ENCODE data around the gene CSNK1E.

- TF ChIP-seq POLR2AphosphoS5 (IDR thresholded peaks at IDR 0.05), result no peak
- TF ChIP-seq, protein P1, sequence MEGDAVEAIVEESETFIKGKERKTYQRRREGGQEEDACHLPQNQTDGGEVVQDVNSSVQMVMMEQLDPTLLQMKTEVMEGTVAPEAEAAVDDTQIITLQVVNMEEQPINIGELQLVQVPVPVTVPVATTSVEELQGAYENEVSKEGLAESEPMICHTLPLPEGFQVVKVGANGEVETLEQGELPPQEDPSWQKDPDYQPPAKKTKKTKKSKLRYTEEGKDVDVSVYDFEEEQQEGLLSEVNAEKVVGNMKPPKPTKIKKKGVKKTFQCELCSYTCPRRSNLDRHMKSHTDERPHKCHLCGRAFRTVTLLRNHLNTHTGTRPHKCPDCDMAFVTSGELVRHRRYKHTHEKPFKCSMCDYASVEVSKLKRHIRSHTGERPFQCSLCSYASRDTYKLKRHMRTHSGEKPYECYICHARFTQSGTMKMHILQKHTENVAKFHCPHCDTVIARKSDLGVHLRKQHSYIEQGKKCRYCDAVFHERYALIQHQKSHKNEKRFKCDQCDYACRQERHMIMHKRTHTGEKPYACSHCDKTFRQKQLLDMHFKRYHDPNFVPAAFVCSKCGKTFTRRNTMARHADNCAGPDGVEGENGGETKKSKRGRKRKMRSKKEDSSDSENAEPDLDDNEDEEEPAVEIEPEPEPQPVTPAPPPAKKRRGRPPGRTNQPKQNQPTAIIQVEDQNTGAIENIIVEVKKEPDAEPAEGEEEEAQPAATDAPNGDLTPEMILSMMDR (IDR thresholded peaks at IDR 0.05), result no peak
- no peak for TF ChIP-seq POLR2A (IDR thresholded peaks at IDR 0.05)
Observed at GRCh38 chr22:38269466-38269865, 47.8 kb downstream of the CSNK1E start.
